Measurements from ENCODE around the gene BCR. TPM values are rescaled to one million over a fixed set of nuclear protein-coding genes. Genes with fewer than 3 reads are reported as not detected.

BCR gene
- total RNA-seq, 1 donor, result 28.6 TPM

GRCh38 chr22:23293720-23294119, 113.4 kb downstream of the BCR start:
- no peaks in the 10 kb centered on the region for H3K27me3 ChIP-seq (ENCODE audit: insufficient read depth, low read length)
- peaks cover 3% of the 10 kb centered on the region for H4K20me1 ChIP-seq (ENCODE audit: insufficient read depth, low read length)
- no peaks in the 10 kb centered on the region for H3K9me3 ChIP-seq (ENCODE audit: low read depth, low read length)
- no peak overlapping the region for H2AFZ ChIP-seq (ENCODE audit: low read length)
- peaks cover 39% of the 10 kb centered on the region for H3K36me3 ChIP-seq (ENCODE audit: insufficient read depth, low read length)
- no peaks in the 10 kb centered on the region for H3K79me2 ChIP-seq (ENCODE audit: insufficient read depth, low read length)
- H3K4me2 ChIP-seq (ENCODE audit: insufficient read depth, low read length), result no peak overlapping the region
- no peak overlapping the region for H3K27ac ChIP-seq (ENCODE audit: low read depth, low read length)
- no peaks in the 10 kb centered on the region for H3K4me1 ChIP-seq (ENCODE audit: insufficient read depth, low read length)
- no peak for TF ChIP-seq CTCF (IDR thresholded peaks at IDR 0.05; ENCODE audit: extremely low read depth, low read depth, low read length)
- peak; percentile 21 for DNase-seq (ENCODE audit: insufficient read length, low spot score, missing footprints)
- H3K4me3 ChIP-seq (ENCODE audit: insufficient read depth, low read length), result no peak overlapping the region

- Histone ChIP-seq H3K27ac (ENCODE audit: low read depth, low read length) (no peak overlapping the region), H3K4me2 (ENCODE audit: insufficient read depth, low read length) (no peak overlapping the region), H3K9me3 (ENCODE audit: low read depth, low read length) (no peaks in the 10 kb centered on the region), H3K27me3 (ENCODE audit: insufficient read depth, low read length) (no peaks in the 10 kb centered on the region), H4K20me1 (ENCODE audit: insufficient read depth, low read length) (peaks cover 3% of the 10 kb centered on the region), H3K36me3 (ENCODE audit: insufficient read depth, low read length) (peaks cover 37% of the 10 kb centered on the region), H3K4me1 (ENCODE audit: insufficient read depth, low read length) (no peaks in the 10 kb centered on the region), H2AFZ (ENCODE audit: low read length) (no peak overlapping the region), H3K4me3 (ENCODE audit: insufficient read depth, low read length) (no peak overlapping the region), H3K79me2 (ENCODE audit: insufficient read depth, low read length) (no peaks in the 10 kb centered on the region)
- peak; percentile 4 for DNase-seq (ENCODE audit: insufficient read length, low spot score, missing footprints)
- no peak for TF ChIP-seq CTCF (IDR thresholded peaks at IDR 0.05; ENCODE audit: extremely low read depth, low read depth, low read length)
These were observed 113.9 kb downstream of the BCR start for GRCh38 chr22:23294221-23294620.

GRCh38 chr22:23300476-23300875, 120.2 kb downstream of the BCR start:
- Histone ChIP-seq H4K20me1 (ENCODE audit: insufficient read depth, low read length) (peaks cover 3% of the 10 kb centered on the region), H3K27ac (ENCODE audit: low read depth, low read length) (no peak overlapping the region), H3K4me3 (ENCODE audit: insufficient read depth, low read length) (no peak overlapping the region), H3K27me3 (ENCODE audit: insufficient read depth, low read length) (no peaks in the 10 kb centered on the region), H3K36me3 (ENCODE audit: insufficient read depth, low read length) (peaks cover 19% of the 10 kb centered on the region), H2AFZ (ENCODE audit: low read length) (no peak overlapping the region), H3K79me2 (ENCODE audit: insufficient read depth, low read length) (no peaks in the 10 kb centered on the region), H3K9me3 (ENCODE audit: low read depth, low read length) (no peaks in the 10 kb centered on the region), H3K4me1 (ENCODE audit: insufficient read depth, low read length) (peaks cover 7% of the 10 kb centered on the region), H3K4me2 (ENCODE audit: insufficient read depth, low read length) (no peak overlapping the region)
- no peak for DNase-seq (ENCODE audit: insufficient read length, low spot score, missing footprints)
- TF ChIP-seq CTCF (IDR thresholded peaks at IDR 0.05; ENCODE audit: extremely low read depth, low read depth, low read length), result no peak

- Histone ChIP-seq H2AFZ (ENCODE audit: low read length) (no peak overlapping the region), H3K9me3 (ENCODE audit: low read depth, low read length) (no peaks in the 10 kb centered on the region), H3K4me1 (ENCODE audit: insufficient read depth, low read length) (peaks cover 18% of the 10 kb centered on the region), H3K79me2 (ENCODE audit: insufficient read depth, low read length) (no peaks in the 10 kb centered on the region), H3K27me3 (ENCODE audit: insufficient read depth, low read length) (no peaks in the 10 kb centered on the region), H3K4me3 (ENCODE audit: insufficient read depth, low read length) (no peak overlapping the region), H4K20me1 (ENCODE audit: insufficient read depth, low read length) (peaks cover 3% of the 10 kb centered on the region), H3K36me3 (ENCODE audit: insufficient read depth, low read length) (peaks cover 11% of the 10 kb centered on the region), H3K4me2 (ENCODE audit: insufficient read depth, low read length) (no peak overlapping the region), H3K27ac (ENCODE audit: low read depth, low read length) (no peak overlapping the region)
- TF ChIP-seq CTCF (IDR thresholded peaks at IDR 0.05; ENCODE audit: extremely low read depth, low read depth, low read length), result no peak
- peak; percentile 21 for DNase-seq (ENCODE audit: insufficient read length, low spot score, missing footprints)
These were observed 121.3 kb downstream of the BCR start for GRCh38 chr22:23301591-23301990.

All from osteoblast (primary cell).